Hypothalamus (tissue), 51 donors: ENCODE results near the gene RASA2.
"Not testable (repeated sequence)": the region's sequence is repeated elsewhere in the genome, so short reads cannot be mapped to it uniquely, and the experiment has no call there.

ENCODE experiments used
- DNase-seq, 51 donors: peaks; one replicate each; lab custom pipeline; 2025; lab: John Stamatoyannopoulos, UW

RASA2 gene

GRCh38 chr3:141491929-141492328 lies 5.1 kb downstream of the RASA2 start:
- no peak for DNase-seq

DNA sequence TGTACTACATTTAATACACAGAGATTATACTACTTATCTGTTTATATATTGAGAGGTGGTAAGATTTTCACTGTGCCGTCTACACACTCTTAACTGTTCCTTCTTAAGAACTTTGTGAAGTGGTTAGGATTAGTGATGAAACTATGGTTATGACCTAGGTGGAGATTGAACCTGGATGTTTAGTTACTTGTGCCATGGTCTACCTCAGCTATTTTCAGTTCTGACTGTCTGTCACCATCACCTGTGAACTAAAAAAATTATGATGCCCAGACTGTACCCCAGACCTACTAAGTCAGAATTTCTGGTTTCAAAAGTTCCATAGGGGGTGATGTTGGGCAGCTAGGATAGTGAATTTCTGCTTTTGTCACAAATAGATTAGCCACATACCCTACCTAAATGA lies 6.4 kb downstream of the RASA2 start:
- DNase-seq, result no peak

DNA sequence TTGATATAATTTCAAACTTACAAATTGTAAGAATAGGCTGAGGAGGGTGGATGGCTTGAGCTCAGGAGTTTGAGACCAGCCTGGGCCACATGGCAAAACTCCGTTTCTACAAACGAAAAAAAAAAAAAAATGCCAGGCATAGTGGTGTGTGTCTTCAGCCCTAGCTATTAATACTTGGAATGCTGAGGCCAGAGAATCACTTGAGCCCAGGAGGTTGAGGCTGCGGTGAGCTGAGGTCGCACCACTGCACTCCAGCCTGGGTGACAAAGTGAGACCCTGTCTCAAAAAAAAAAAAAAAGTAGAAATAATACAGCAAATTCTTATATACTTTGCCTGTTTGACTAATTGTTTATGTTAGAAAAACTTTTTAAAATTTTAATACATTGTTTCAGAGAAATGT lies 10.8 kb downstream of the RASA2 start:
- not testable (repeated sequence) for DNase-seq

DNA sequence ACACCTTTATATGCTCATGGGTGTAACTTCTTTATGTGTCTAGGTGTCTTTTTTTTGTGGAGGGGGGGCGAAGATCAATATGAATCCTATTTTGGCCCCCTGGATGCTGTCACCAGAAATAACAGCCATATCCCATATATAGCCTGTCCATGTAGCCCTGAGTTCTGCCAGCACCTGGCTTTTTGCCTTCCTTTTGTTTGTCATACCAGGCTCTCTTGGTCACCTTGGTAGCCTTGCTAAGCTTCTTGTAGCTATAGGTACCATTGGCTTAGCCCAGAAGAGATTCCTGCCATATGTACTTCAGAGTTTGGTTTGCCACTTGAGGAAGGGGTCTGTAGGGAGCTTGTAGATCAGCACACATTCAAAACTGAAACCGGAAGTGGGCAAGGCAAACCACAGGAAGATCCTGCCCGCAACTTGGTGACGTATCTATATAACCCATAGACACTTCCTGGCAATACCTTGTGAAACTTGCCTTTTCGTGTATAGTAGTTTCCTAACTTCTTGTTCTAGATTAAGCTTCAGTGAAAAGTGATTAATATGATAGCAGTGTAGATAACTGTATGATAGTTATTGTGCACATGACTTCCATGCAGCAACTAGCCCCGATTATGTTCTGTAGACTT lies 11.9 kb downstream of the RASA2 start:
- DNase-seq, result peak in 2 of 51 donors; percentile 5 to 10

- no peak for DNase-seq
Measured at GRCh38 chr3:141499284-141499683, 12.5 kb downstream of the RASA2 start.

DNA sequence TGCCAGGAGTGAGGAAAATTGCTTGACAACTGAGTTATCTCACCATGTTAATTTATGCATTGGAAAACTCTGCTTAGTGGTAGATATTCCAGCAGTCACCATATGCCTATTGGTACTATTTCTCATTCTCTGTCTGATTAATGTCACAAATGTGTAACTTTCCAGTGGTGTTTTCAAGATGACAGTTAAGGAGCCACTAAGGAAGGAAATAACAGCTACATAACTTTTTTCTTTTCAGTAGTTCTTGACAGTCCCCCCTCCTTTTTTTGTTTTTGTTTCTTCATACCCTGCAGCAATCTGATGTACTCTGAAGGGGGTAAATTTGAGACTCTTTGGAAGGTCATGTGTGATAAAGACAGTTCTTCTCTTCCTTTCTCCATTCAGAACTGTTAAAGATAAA lies 13.1 kb downstream of the RASA2 start:
- no peak for DNase-seq

GRCh38 chr3:141500397-141500796 lies 13.6 kb downstream of the RASA2 start:
- no peak for DNase-seq

DNA sequence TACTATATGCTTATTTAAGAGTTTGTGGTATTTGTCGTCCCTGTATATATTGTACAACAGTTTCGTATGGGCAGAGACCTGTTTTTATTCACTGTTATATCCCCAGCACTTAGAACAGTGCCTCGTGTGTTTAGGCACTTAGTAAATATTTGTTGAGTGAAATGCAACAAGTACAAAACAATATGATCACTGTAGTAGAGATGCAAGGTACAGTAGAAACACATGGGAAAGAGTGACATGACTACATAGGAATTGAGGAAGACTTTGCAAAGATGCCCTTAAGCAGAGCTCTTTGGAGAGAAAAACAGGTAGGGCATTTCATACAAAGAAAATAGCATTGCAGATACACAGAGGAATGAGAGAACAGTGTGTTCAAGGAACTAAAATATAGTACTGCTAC lies 18.3 kb downstream of the RASA2 start:
- no peak for DNase-seq

DNA sequence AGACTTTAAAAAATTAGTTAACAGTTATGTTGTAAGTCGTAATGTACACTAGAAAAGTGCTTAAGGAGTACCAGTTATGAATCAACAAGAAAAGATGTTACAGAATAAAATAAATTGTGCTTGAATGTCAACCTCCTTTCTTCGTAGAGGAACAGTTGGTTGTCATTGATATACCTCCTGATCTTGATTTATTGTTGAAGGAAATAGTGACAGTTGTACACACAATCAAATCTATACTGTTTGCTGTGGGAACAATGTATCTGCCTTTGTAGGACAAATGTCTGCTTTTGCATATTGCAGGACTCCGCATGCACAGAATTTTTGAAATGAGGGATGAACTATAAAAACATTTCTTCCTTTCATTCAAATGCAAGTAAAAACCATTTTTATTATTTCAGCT lies 19.2 kb downstream of the RASA2 start:
- DNase-seq, result no peak

- no peak for DNase-seq
Measured at GRCh38 chr3:141507392-141508066, 20.7 kb downstream of the RASA2 start.

DNA sequence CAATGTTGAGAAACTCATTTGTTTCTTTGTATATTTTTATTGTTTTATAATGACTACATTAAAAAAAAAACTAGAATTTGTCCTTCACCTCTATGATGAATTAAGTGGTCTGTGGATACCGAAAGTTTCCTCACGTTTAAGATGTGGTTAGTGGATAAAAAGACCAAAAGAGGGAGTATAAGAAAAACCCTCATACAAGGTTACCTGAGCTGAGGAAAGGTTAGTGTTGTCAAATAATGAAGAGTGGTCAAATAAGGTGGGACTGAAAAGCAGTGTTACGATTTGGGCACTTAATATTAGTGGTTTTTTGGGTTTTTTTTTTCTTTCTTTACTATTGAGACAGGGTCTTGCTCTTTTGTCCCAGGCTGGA lies 21.2 kb downstream of the RASA2 start:
- DNase-seq, result no peak

- DNase-seq, result no peak
Measured at GRCh38 chr3:141511361-141511760, 24.5 kb downstream of the RASA2 start.

- DNase-seq, result no peak
Measured at GRCh38 chr3:141514382-141514781, 27.6 kb downstream of the RASA2 start.

GRCh38 chr3:141519587-141519986 lies 32.8 kb downstream of the RASA2 start:
- no peak for DNase-seq

DNA sequence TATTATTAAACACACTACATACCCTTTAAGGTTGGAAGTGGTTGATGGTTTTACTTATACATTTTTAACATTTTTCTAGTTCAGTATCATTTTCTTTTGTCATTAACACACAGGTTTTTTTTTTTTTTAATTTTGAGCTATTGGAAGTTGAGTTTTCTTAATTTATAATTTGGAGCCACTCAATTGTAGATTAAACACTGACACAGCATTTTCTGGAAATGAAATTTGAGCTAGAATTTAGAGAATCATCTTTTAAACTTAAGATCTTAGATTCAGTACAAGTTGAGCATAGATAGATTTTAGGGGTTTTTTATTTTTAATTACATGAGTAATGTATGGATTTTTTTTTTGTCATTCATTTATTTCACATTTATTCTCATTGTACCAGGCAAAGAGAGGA lies 35.0 kb downstream of the RASA2 start:
- DNase-seq, result no peak

DNA sequence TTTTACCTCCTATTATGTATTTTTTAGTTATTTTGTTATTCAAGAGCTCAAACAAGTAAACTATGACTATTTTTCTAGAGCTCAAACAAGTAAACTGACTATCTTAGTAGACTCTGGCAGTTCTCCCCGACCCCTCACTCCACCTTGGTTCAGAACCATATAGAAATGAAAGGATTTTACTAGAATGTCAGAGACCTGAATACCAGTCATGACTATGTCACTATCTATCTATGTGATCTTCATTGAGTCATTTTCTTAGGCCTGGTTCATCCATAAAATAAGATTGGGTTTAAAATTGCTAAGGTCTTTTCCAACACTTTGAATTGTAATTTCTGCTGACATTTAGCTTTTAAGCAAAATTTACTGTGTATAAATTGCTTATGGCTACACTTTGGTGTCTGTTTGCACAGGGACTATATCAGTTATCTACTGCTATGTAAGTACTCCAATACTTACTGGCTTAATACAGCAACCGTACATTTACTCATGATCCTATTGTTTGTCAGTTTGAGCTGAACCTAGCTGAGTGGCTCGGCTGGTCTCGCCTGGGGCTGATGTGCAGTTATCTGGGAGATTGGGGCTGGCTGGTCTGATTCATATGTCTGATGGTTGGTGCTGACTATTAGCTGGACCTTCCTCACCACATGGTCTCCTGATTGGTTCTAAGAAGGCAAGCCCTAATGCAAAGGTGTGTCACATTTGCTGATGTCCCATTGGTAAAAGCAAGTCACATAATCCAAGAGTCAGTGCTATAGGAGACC lies 37.0 kb downstream of the RASA2 start:
- no peak for DNase-seq

DNA sequence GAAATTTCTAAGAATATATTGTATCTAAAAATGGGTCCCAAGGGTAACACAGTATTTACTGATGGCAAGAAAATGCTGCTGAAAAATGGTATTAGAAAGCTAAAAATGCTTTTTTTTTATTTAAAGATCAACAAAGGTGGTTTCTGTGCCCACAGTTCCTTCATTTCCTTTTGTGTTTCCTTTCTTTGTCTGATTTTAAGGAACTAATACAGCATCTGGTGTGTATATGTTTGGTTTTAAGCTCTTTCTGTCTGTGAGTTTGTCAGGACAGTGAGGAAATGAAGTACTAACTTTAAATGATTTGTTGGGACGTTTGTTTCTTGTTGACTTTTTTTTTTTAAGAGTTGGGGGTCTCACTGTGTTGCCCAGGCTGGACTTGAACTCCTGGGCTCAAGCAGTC lies 38.2 kb downstream of the RASA2 start:
- no peak for DNase-seq

GRCh38 chr3:141525814-141526213 lies 39.0 kb downstream of the RASA2 start:
- DNase-seq, result no peak

- no peak for DNase-seq
Measured at GRCh38 chr3:141526709-141527108, 39.9 kb downstream of the RASA2 start.

DNA sequence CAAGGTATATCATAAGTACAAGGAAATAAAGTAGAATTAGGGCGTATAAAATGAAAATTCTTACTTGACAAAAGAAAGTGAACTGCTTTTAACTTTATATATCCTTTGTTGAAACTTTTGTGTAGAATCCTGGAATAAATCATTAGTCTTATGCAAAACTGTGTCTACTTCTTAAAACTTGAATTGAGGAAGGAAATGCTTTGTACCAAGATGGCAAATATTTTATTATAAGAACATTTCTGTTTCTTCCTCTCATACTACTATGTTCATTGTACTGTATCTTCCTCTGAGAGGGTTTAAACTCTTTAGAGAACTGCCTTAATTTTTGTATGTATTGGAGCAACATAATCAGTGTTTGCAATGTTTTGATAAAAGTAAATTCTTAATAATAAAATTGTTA lies 42.0 kb downstream of the RASA2 start:
- DNase-seq, result no peak

- no peak for DNase-seq
Measured at GRCh38 chr3:141529256-141529655, 42.4 kb downstream of the RASA2 start.
